ENCODE results near the gene GAB1. TPM values are rescaled to one million over a fixed set of nuclear protein-coding genes. Genes with fewer than 3 reads are reported as not detected.

Gene GAB1
- total RNA-seq, 1 experiment from 2014 or later: 15.3 TPM

DNA sequence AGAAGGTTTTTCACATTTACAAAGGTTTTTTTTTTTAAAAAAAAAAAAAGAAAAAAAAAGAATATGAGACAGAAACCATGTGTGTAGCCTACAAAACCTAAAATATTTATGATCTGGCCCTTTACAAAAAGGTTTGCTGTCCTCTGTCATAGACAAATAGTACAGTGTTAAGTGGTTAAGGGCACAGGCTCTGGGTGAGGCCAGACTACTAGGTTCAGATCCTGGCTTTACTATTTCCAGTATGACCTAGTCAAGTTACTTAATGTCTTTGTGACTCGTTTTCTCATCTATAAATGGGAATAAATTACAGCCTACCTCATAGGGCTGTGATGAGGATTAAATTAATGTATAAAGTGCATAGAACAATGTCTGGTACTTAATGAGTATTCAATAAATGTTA lies 56.5 kb downstream of the GAB1 start:
- no peak overlapping the region for H2AFZ ChIP-seq (ENCODE audit: low read length)
- H3K4ac ChIP-seq (ENCODE audit: low read depth, low read length): no peak overlapping the region
- H3K27ac ChIP-seq (ENCODE audit: insufficient read length, low read depth, low read length): no peak overlapping the region
- Mint-ChIP-seq H3K27ac (no peak overlapping the region), H3K4me3 (no peak overlapping the region), H3K9me3 (no peaks in the 10 kb centered on the region), H3K4me1 (peaks cover 31 to 47% of the 10 kb centered on the region in 2 experiments), H3K36me3 (ENCODE audit: insufficient read depth in 1 of 3, low read depth in 3 of 3) (no peaks in the 10 kb centered on the region), H3K27me3 (ENCODE audit: low read depth) (no peaks in the 10 kb centered on the region)
- H3K56ac ChIP-seq (ENCODE audit: insufficient read length, low read depth, low read length): no peak overlapping the region
- no peak overlapping the region for H2BK120ac ChIP-seq (ENCODE audit: low read depth, low read length, poor library complexity, severe bottlenecking)
- no peak overlapping the region for H2BK5ac ChIP-seq (ENCODE audit: insufficient read length, low read length)
- no peaks in the 10 kb centered on the region for H3K23me2 ChIP-seq (ENCODE audit: insufficient read length, low read depth, low read length, poor library complexity, severe bottlenecking)
- H3K23ac ChIP-seq (ENCODE audit: insufficient read length, low read depth, low read length): no peak overlapping the region
- H2BK15ac ChIP-seq (ENCODE audit: low read depth, low read length): no peak overlapping the region
- H3K79me2 ChIP-seq (ENCODE audit: insufficient read depth, low read length): 0 out of 2 replicates have a peak, but pooled peaks cover 2% of the 10 kb centered on the region
- no peak overlapping the region for H3K14ac ChIP-seq (ENCODE audit: insufficient read depth, low read length)
- no peak overlapping the region for H2BK20ac ChIP-seq (ENCODE audit: low read depth, low read length, poor library complexity, severe bottlenecking)
- no CpG with 5 or more reads among the region's 1 CpG for WGBS (ENCODE audit: extremely low coverage, insufficient read length, low lambda C conversion rate)
- H4K8ac ChIP-seq (replicated peaks; ENCODE audit: insufficient read length, low read depth, low read length): no peak overlapping the region
- TF ChIP-seq, protein P1, sequence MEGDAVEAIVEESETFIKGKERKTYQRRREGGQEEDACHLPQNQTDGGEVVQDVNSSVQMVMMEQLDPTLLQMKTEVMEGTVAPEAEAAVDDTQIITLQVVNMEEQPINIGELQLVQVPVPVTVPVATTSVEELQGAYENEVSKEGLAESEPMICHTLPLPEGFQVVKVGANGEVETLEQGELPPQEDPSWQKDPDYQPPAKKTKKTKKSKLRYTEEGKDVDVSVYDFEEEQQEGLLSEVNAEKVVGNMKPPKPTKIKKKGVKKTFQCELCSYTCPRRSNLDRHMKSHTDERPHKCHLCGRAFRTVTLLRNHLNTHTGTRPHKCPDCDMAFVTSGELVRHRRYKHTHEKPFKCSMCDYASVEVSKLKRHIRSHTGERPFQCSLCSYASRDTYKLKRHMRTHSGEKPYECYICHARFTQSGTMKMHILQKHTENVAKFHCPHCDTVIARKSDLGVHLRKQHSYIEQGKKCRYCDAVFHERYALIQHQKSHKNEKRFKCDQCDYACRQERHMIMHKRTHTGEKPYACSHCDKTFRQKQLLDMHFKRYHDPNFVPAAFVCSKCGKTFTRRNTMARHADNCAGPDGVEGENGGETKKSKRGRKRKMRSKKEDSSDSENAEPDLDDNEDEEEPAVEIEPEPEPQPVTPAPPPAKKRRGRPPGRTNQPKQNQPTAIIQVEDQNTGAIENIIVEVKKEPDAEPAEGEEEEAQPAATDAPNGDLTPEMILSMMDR (conservative IDR thresholded peaks at IDR 0.05): no peak
- peaks cover 4% of the 10 kb centered on the region; the same call in 1 of the 2 replicates for H3K4me1 ChIP-seq (ENCODE audit: insufficient read depth, low read length)
- H3T11ph ChIP-seq (ENCODE audit: low read length): no peak overlapping the region
- no peak overlapping the region for H4K5ac ChIP-seq (ENCODE audit: insufficient read length, low read depth, low read length)
- H2BK12ac ChIP-seq (ENCODE audit: insufficient read length, low read depth, low read length): no peak overlapping the region
- H4K91ac ChIP-seq (ENCODE audit: insufficient read length, low read depth, low read length): no peak overlapping the region
- H3K9me3 ChIP-seq (ENCODE audit: control insufficient read depth, low read depth, low read length): no peaks in the 10 kb centered on the region
- H3K18ac ChIP-seq (ENCODE audit: insufficient read length, low read depth, low read length): no peak overlapping the region
- H3K9ac ChIP-seq (ENCODE audit: extremely low read depth, insufficient read length, low read length): no peak overlapping the region
- H3K4me2 ChIP-seq (ENCODE audit: insufficient read depth, insufficient read length, low read length): no peak overlapping the region
- H3K79me1 ChIP-seq (ENCODE audit: insufficient read depth, low read depth, low read length, poor library complexity, severe bottlenecking): no peaks in the 10 kb centered on the region
- no peak overlapping the region for H2AK5ac ChIP-seq (ENCODE audit: insufficient read length, low read length)
- H4K20me1 ChIP-seq (ENCODE audit: control insufficient read depth, insufficient read depth, insufficient read length): no peaks in the 10 kb centered on the region
- H3K27me3 ChIP-seq (ENCODE audit: insufficient read depth, low read length): no peaks in the 10 kb centered on the region
- no peak for DNase-seq
